Measurements from ENCODE around the gene GMEB2. TPM values are rescaled to one million over a fixed set of nuclear protein-coding genes. Genes with fewer than 3 reads are reported as not detected.
"Not testable (repeated sequence)": the region's sequence is repeated elsewhere in the genome, so short reads cannot be mapped to it uniquely, and the experiment has no call there.

The GMEB2 gene
- polyA plus RNA-seq (ENCODE audit: insufficient read length), result 6.8 TPM

DNA sequence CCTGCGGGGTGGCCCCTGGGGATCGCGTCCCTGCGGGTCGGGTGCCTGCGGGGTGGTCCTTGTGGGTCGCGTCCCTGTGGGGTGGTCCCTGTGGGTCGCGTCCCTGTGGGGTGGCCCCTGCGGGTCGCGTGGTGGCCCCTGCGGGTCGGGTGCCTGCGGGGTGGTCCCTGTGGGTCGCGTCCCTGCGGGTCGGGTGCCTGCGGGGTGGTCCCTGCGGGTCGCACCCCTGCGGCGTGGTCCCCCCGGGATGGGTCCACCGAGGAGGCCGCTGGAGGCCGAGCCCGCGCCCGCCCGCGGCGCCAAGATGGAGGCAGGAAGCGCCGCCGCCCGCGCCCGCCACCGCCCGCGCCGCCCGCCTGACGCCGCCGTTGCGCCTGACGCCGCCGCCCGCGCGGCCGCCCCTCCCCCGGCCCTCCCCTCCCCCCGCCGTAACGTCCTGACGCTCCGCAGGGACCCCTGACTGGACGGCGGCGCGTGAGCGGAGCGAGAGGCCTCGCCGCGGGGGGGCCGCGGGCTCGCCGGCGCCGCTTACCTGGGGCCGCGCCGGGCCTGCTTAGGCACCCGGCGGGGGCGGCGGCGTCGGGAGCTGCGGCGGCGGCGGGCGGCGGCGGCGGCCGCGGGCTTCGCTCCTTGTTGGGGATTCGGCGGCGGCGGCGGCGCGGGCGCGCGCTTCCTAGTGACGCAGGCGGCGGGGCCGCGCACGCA, at the start of gene GMEB2:
Gene GMEB2, minus strand, starts transcription at position 678 of the 705 bp plus-strand sequence. CDS start 7,704 bp downstream, outside the sequence.
- DNase-seq (ENCODE audit: low read depth), result no peak

- no peak for DNase-seq (ENCODE audit: low read depth)
Measured at GRCh38 chr20:63675681-63676368, 48.9 kb upstream of the GMEB2 start.

DNA sequence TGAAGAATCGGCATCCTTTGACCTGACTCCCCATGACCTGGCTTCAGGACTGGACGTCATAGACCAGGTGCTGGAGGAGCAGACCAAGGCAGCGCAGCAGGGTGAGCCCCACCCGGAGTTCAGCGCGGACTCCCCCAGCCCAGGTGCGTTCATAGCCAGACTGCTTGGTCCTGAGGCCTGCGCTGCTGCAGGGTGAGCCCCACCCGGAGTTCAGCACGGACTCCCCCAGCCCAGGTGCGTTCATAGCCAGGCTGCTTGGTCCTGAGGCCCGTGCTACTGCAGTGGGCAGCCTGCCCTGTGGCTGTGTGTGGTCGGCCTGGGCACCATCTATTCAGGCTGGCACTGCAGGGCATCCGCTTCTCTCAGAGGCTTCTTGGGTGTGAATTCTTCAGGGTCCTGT, 47.0 kb upstream of the GMEB2 start:
- DNase-seq (ENCODE audit: low read depth), result no peak

DNA sequence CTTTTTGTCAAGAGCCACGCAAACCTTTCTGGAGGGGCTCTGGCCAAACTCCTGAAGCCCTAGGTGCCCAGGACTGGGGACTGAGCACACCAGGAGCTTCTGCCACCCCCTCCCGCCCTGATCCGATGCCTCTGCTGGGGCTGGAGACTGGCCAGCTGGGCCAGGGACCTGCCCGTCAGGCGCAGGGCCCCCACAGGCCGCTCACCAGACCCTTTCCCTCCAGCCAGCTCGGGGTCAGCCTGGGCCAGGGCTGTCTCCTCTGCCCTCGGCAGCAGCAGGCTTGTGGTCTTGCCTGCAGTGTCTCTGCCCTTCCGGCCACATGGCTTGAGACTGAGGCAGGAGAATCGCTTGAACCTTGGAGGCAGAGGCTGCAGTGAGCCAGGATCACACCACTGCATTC, 45.8 kb upstream of the GMEB2 start:
- no peak for DNase-seq (ENCODE audit: low read depth)

- not testable (repeated sequence) for DNase-seq (ENCODE audit: low read depth)
Measured at GRCh38 chr20:63671695-63672094, 44.8 kb upstream of the GMEB2 start.

DNA sequence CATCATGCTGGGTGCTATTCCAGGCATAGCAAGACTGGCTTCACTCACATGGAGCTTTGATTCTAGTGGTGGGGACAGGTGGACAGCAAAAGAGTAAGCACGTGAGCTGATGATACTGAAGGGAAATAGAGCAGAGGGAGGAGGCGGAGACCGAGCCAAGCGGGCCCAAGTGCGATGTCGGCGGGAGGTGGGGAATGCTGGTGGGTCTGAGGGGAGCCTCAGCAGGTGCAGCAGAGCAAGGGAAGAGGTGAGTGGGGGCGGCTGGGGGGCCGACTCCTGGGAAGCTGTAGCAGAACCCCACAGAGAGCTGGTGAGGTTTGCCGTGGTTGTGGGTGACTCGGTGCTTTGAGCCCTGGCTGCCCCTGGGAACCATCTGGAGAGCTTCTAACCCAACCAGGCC, 41.5 kb upstream of the GMEB2 start:
- DNase-seq (ENCODE audit: low read depth), result no peak

DNA sequence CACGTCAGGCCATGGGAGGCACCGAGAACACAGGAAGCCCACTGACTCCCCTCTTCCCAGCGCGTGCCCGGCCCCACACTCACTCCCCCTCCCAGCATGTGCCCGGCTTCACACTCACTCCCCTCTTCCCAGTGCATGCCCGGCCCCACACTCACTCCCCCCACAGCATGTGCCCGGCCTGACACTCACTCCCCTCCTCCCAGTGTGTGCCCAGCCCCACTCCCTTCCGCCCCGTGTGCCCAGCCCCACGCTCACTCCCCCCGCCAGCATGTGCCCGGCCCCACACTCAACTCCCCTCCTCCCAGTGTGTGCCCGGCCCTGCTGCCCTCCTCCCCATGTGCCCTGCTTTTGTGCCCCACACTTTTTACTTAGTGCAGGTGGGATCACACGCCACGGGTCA, 41.0 kb upstream of the GMEB2 start:
- no peak for DNase-seq (ENCODE audit: low read depth)

DNA sequence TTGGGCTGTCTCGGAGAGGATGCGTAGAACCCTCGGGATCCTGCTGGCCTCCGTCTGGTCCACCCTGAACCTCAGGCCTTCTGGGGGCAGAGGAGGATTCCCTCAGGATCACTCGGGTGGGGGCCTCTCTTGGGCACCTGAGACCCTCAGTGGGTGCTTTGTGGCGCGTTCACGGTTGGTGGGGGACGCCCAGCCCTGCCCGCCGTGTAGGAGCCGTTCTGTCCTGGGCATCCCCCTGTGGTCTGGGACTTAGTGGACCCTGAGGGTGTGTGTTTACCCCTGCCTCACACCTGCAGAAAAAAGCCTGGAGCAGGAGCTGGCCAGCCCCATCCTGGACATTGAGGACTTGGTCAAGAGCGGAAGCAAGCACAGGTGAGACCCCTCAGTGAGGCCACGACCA, 38.8 kb upstream of the GMEB2 start:
- DNase-seq (ENCODE audit: low read depth), result no peak

- no peak for DNase-seq (ENCODE audit: low read depth)
Measured at GRCh38 chr20:63664861-63665594, 38.1 kb upstream of the GMEB2 start.

- DNase-seq (ENCODE audit: low read depth), result no peak
Measured at GRCh38 chr20:63664143-63664851, 37.4 kb upstream of the GMEB2 start.

- DNase-seq (ENCODE audit: low read depth), result no peak
Measured at GRCh38 chr20:63663332-63664066, 36.6 kb upstream of the GMEB2 start.

DNA sequence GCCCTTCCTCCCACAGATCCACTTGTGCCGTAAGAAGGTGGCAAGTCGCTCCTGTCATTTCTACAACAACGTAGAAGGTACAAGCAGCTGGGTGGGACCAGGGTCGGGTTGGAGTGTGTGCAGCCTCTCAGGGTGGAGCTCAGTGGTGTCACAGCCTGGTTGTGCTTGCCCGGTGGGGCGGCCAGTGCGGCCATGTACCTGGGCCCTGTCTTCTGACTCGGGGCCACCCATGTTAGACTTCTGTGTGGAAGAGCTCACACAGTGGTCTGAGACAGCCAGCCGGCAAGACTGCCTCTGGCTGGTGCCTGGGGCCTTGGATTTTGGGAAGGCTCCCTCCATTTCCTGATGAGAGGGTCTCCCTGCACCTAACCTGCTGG, 35.9 kb upstream of the GMEB2 start:
- no peak for DNase-seq (ENCODE audit: low read depth)

GRCh38 chr20:63661959-63662812, 35.3 kb upstream of the GMEB2 start:
- no peak for DNase-seq (ENCODE audit: low read depth)

GRCh38 chr20:63661108-63661507, 34.2 kb upstream of the GMEB2 start:
- DNase-seq (ENCODE audit: low read depth), result no peak

DNA sequence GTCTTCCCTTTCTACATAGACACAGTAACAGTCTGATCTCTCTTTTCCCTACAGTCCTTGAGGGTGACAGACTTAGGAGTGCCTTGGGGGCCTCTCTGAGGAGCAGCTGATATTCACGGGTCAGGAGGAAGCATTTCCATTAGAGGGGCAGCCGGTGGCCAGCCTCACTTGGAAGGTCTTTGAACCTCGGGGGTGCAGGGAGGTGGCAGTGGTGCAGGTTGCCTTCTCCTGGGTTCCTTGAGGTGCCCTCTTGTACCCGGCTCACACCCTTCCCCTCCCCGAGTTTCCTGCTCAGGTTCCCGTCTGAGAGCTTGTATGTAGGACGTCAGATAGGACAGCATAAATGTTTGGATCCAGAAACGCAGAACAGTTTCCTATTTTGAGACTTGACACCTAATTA, 33.7 kb upstream of the GMEB2 start:
- no peak for DNase-seq (ENCODE audit: low read depth)

DNA sequence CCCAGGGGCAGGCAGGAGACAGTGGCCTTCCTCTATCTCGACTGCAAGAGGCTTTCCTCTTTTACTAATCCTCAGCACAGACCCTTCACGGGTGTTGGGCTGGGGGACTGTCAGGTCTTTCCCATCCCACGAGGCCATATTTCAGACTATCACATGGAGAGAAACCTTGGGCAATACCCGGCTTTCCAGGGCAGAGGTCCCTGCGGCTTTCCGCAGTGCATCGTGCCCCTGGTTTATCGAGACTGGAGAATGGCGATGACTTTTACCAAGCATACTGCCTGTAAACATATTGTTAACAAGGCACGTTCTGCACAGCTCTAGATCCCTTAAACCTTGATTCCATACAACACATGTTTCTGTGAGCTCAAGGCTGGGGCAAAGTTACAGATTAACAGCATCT, 33.3 kb upstream of the GMEB2 start:
- not testable (repeated sequence) for DNase-seq (ENCODE audit: low read depth)

DNA sequence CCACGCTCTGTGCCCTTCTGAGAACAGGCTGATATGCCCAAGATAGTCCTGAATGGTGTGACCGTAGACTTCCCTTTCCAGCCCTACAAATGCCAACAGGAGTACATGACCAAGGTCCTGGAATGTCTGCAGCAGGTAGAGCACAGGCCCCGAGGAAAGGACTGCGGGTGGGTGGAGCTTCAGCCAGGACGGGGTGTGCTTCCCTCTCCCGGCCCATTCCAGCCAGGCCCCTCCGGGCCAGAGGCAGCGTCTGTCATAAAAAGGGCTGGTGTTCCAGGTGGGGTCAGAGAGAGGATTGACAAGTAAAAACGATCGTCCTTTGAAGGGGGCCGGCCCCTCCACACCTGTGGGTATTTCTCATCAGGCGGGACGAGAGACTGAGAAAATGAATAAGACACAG, 32.5 kb upstream of the GMEB2 start:
- DNase-seq (ENCODE audit: low read depth), result no peak

- DNase-seq (ENCODE audit: low read depth), result no peak
Measured at GRCh38 chr20:63658749-63659187, 31.9 kb upstream of the GMEB2 start.

- peak; percentile 81 for DNase-seq (ENCODE audit: low read depth)
Measured at GRCh38 chr20:63657937-63658748, 31.2 kb upstream of the GMEB2 start, which contains the start of gene RTEL1. Gene RTEL1, plus strand, starts transcription at chr20:63658312. Its CDS starts 1,091 bp downstream, at chr20:63659403.

Data from forelimb muscle (tissue), 1 donor.